GM21737 (cell line): ENCODE results near the gene POLA2.
A peak's percentile ranks its signal among the peaks of the same experiment; 100 is the strongest.

Source experiments
- ATAC-seq: cut with Tn5 transposase; IDR thresholded peaks from one replicate; pipeline ENCODE4 v1.9.1; 2021; ENCODE audit warnings: mild to moderate bottlenecking, moderate library complexity; ENCODE audit not compliant: unreplicated experiment

POLA2 gene

GRCh38 chr11:65305501-65306268 is 43.9 kb downstream of the POLA2 start:
- no peak for ATAC-seq

GRCh38 chr11:65307298-65308229 is 45.8 kb downstream of the POLA2 start:
- ATAC-seq, result no peak

- no peak for ATAC-seq
These were observed 46.6 kb downstream of the POLA2 start for GRCh38 chr11:65308281-65308891.

- ATAC-seq, result no peak
These were observed 47.2 kb downstream of the POLA2 start for GRCh38 chr11:65309006-65309405.

GRCh38 chr11:65310215-65310614 is 48.5 kb downstream of the POLA2 start:
- no peak for ATAC-seq

GRCh38 chr11:65310736-65311135 is 49.0 kb downstream of the POLA2 start:
- no peak for ATAC-seq

- ATAC-seq, result no peak
These were observed 49.5 kb downstream of the POLA2 start for GRCh38 chr11:65311170-65311678.

GRCh38 chr11:65314501-65315203 is 52.9 kb downstream of the POLA2 start, which contains the start of gene CDC42EP2:
TSS of gene CDC42EP2 (plus strand) at chr11:65314866. CDS start at chr11:65320899, 6,033 bp downstream.
- ATAC-seq, result peak; percentile 71

- ATAC-seq, result peak; percentile 43
These were observed 53.6 kb downstream of the POLA2 start for GRCh38 chr11:65315204-65315865.

- no peak for ATAC-seq
These were observed 54.1 kb downstream of the POLA2 start for GRCh38 chr11:65315866-65316226.

- ATAC-seq, result no peak
These were observed 54.7 kb downstream of the POLA2 start for GRCh38 chr11:65316227-65317024.

- ATAC-seq, result no peak
These were observed 55.4 kb downstream of the POLA2 start for GRCh38 chr11:65317025-65317786.

- no peak for ATAC-seq
These were observed 58.8 kb downstream of the POLA2 start for GRCh38 chr11:65320386-65321075.

- ATAC-seq, result no peak
These were observed 59.3 kb downstream of the POLA2 start for GRCh38 chr11:65321076-65321475.

- no peak for ATAC-seq
These were observed 60.2 kb downstream of the POLA2 start for GRCh38 chr11:65321828-65322485.

- no peak for ATAC-seq
These were observed 62.1 kb downstream of the POLA2 start for GRCh38 chr11:65323813-65324212.

GRCh38 chr11:65325435-65325834 is 63.7 kb downstream of the POLA2 start:
- ATAC-seq, result no peak
